Nephron progenitor cell (in vitro differentiated cells): Measurements from ENCODE around the gene PAF1.
"Not testable (repeated sequence)": the region's sequence is repeated elsewhere in the genome, so short reads cannot be mapped to it uniquely, and the experiment has no call there.

ENCODE experiments used
- DNase-seq: peaks from one replicate; pipeline ENCODE4 v3.0.0; 2021
- H3K27ac Mint-ChIP-seq: 2 replicates; pipeline ENCODE4 v1.8.0; 2021; ENCODE audit warnings: mild to moderate bottlenecking, moderate library complexity, mixed read lengths
- H3K27me3 Mint-ChIP-seq: 2 replicates; pipeline ENCODE4 v1.8.0; 2021; ENCODE audit warnings: mild to moderate bottlenecking, low read depth, mixed read lengths; ENCODE audit not compliant: poor library complexity
- H3K36me3 Mint-ChIP-seq: 2 replicates; pipeline ENCODE4 v1.8.0; 2021; ENCODE audit warnings: low read depth, mixed read lengths
- H3K4me1 Mint-ChIP-seq: 2 replicates; pipeline ENCODE4 v1.8.0; 2021; ENCODE audit warnings: mixed read lengths
- H3K4me3 Mint-ChIP-seq: 2 replicates; pipeline ENCODE4 v1.8.0; 2021; ENCODE audit warnings: mild to moderate bottlenecking, moderate library complexity, mixed read lengths
- H3K9me3 Mint-ChIP-seq: 2 replicates; pipeline ENCODE4 v1.8.0; 2021; ENCODE audit warnings: mild to moderate bottlenecking, moderate library complexity, mixed read lengths
- CTCF ChIP-seq: fragments of 200-600 bp; sonication (generic); IDR thresholded peaks from 2 replicates; pipeline ENCODE4 v1.5.0; 2021; ENCODE audit warnings: antibody characterized with exemption

The PAF1 gene

DNA sequence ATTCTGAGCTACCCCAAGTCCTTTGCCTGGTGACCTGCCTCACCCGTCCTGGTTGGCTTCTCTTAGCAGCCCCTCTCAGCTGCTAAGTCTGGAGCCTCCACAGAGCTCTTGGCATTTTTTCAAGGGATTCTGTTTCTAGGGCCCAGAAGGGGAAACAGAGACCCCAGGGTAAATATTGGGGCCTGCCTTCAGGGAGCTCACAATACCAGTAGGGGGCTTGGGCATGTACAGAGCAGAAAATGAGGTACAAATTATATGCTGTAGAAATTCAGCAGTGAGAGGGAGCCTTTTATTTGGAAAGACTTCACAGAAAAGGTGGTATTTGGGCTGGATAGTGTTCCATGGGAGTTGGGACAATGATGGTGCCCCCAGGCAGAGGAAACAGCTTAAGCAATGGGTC, 45.0 kb downstream of the PAF1 start:
- Mint-ChIP-seq H3K36me3 (peaks cover 49% of the 10 kb centered on the region), H3K4me3 (peak overlapping the region; percentile 29), H3K4me1 (peaks cover 60% of the 10 kb centered on the region), H3K27me3 (no peaks in the 10 kb centered on the region), H3K9me3 (no peaks in the 10 kb centered on the region), H3K27ac (peak overlapping the region; percentile 74)
- DNase-seq = no peak
- no peak for TF ChIP-seq CTCF

- H3K4me3 Mint-ChIP-seq = peak overlapping the region; percentile 92
- peaks cover 7% of the 10 kb centered on the region for H3K27me3 Mint-ChIP-seq
- peaks cover 59% of the 10 kb centered on the region for H3K4me1 Mint-ChIP-seq
- no peak for TF ChIP-seq CTCF
- H3K9me3 Mint-ChIP-seq = no peaks in the 10 kb centered on the region
- peak overlapping the region; percentile 76 for H3K27ac Mint-ChIP-seq
- H3K36me3 Mint-ChIP-seq = peaks cover 26% of the 10 kb centered on the region
- DNase-seq = no peak
These were observed 48.1 kb downstream of the PAF1 start for GRCh38 chr19:39342647-39343305.

- Mint-ChIP-seq H3K9me3 (no peaks in the 10 kb centered on the region), H3K27ac (peak within 1 kb of the TSS; percentile 92), H3K36me3 (peaks cover 19% of the 10 kb centered on the region), H3K4me3 (peak within 1 kb of the TSS; percentile 92), H3K27me3 (peaks cover 15% of the 10 kb centered on the region), H3K4me1 (peaks cover 51% of the 10 kb centered on the region)
- TF ChIP-seq CTCF = peak; percentile 63
- DNase-seq = peak; percentile 99
These were observed 48.9 kb downstream of the PAF1 start, which contains the start of gene SAMD4B for GRCh38 chr19:39341719-39342604. TSS of gene SAMD4B (plus strand) at chr19:39342421. CDS start at chr19:39356894, 14,473 bp downstream.

DNA sequence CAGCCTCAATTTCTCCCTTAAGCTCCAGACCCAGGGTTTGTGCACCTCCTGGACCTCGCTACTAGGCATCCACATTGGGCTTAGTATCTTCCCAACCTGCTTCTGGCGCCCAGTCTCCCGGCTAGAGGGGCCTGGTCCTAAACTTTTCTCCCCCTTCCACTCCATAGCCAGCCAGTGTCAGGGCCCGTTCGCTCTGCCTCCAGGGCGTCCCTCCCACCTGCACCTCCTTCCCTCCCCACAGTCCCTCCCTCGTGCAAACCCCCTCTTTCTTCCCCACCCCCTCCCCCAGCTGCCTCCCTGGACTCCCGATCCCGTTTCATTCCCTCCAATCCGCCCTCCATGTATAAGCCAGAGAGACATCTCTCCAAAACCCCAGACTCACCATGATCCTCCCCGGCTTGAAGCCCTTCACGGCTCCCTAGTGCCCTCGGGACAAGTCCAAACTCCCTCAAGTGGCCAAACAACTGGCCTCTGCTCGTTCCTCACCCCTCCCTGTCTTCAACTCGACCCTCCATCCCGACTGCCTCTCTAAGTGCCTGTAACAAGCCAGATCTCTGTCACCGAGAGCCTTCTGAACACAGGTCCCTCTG, 49.7 kb downstream of the PAF1 start:
- Mint-ChIP-seq H3K4me3 (peak overlapping the region; percentile 92), H3K4me1 (peaks cover 46% of the 10 kb centered on the region), H3K27me3 (peaks cover 18% of the 10 kb centered on the region), H3K27ac (peak overlapping the region; percentile 92), H3K9me3 (no peaks in the 10 kb centered on the region), H3K36me3 (peaks cover 19% of the 10 kb centered on the region)
- no peak for TF ChIP-seq CTCF
- DNase-seq = peak; percentile 49

DNA sequence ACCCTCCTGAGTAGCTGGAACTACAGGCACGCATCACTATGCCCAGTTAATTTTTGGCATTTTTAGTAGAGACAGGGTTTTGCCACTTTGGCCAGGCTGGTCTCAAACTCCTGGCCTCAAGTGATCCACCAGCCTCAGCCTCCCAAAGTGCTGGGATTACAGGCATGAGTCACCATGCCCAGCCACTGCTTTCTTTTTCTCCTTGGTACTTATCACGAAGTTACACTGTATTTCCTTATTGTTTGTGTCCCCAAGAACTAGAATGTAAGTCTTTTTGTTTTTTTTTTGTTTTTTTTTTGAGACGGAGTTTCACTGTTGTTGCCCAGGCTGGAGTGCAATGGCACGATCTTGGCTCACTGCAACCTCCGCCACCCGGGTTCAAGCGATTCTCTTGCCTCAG, 50.8 kb downstream of the PAF1 start:
- DNase-seq = not testable (repeated sequence)
- peaks cover 21% of the 10 kb centered on the region for H3K27me3 Mint-ChIP-seq

DNA sequence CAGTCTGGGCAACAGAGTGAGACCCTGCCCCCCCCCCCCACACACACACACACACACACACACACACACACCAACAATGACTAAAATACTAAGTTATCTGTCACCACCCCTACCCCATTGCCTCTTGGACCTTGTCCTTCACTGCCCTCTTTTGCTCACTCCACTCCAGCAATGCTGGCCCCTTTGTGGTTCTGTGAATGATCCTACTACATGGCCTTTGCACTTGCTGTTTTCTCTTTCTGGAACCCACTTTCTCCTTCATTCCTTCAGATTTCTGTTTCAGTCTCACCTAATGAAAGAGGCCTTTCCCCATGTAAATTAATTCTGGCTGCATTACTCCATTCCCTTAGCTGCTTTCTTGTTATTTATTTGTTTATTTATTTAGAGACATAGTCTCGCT, 51.2 kb downstream of the PAF1 start:
- TF ChIP-seq CTCF = no peak
- DNase-seq = no peak
- peaks cover 7% of the 10 kb centered on the region for H3K36me3 Mint-ChIP-seq
- H3K27ac Mint-ChIP-seq = no peak overlapping the region
- peaks cover 26% of the 10 kb centered on the region for H3K27me3 Mint-ChIP-seq
- peaks cover 42% of the 10 kb centered on the region for H3K4me1 Mint-ChIP-seq
- H3K9me3 Mint-ChIP-seq = no peaks in the 10 kb centered on the region
- H3K4me3 Mint-ChIP-seq = peak overlapping the region; percentile 92

More for the DNA sequence above, 50.8 kb downstream of the PAF1 start:
- Mint-ChIP-seq H3K4me3 (peak overlapping the region; percentile 92), H3K4me1 (peaks cover 45% of the 10 kb centered on the region)
- H3K27ac Mint-ChIP-seq, H3K36me3 Mint-ChIP-seq, H3K9me3 Mint-ChIP-seq: not testable (repeated sequence)
